Measurements from ENCODE around the gene RHOA. TPM values are rescaled to one million over a fixed set of nuclear protein-coding genes. Genes with fewer than 3 reads are reported as not detected.
"Not testable (repeated sequence)": the region's sequence is repeated elsewhere in the genome, so short reads cannot be mapped to it uniquely, and the experiment has no call there.

The RHOA gene
- total and polyA plus RNA-seq, 5 donors from 2014 or later = 319 to 818 (median 608) TPM

DNA sequence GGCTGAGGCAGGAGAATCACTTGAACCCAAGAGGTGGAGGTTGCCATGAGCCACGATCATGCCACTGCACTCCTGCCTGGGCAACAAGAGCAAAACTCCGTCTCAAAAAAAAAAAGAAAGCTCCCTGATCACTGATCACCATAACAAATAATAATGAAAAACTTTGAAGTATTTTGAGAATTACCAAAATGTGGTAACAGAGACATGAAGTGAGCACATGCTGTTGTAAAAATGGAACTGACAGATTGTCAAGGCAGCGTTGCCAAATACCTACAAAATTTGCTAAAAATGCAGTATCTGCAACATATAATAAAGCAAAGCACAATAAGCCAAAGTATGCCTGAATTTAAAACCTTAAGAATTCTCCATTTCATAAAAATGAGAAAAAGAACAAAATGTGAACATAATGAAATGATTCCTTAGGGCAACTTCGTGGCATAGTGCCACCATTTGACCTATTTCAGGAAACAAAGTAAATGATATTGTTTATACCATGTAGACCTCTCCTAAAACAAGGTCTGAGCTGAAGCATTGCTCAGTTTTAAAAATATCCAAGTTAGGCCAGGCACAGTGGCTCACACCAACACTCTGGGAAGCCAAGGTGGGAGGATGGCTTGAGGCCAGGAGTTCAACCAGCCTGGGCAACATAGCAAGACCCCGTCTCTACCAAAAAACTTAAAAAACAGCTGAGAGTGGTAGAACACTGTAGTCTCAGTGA, 77.7 kb downstream of the RHOA start:
- H3K9me3 ChIP-seq (ENCODE audit: control insufficient read depth in 2 of 2, low read length in 2 of 2) = no peaks in the 10 kb centered on the region
- no peak for ATAC-seq (ENCODE audit: low read depth in 2 of 2)
- peaks cover 12 to 51% (median 36%) of the 10 kb centered on the region in 4 donors for H3K4me1 Mint-ChIP-seq
- H3K27me3 Mint-ChIP-seq = no peaks in the 10 kb centered on the region
- DNase-seq = no peak
- peaks cover 23% of the 10 kb centered on the region for H3K4me1 ChIP-seq (ENCODE audit: control insufficient read depth, insufficient read depth, low read length, poor library complexity, severe bottlenecking)
- peak overlapping the region in 1 of 4 donors; percentile 29 for H3K4me3 Mint-ChIP-seq
- H3K36me3 Mint-ChIP-seq = peaks cover 32% of the 10 kb centered on the region
- no peak overlapping the region for H3K27ac ChIP-seq (ENCODE audit: insufficient read depth, low read length, poor library complexity, severe bottlenecking)
- no peaks in the 10 kb centered on the region for H3K27me3 ChIP-seq (ENCODE audit: control insufficient read depth, insufficient read depth, low read length)
- H3K27ac Mint-ChIP-seq = peak overlapping the region; percentile 26 to 59 (median 58)
- H3K36me3 ChIP-seq (ENCODE audit: control insufficient read depth, insufficient read depth, low read length) = peaks cover 57% of the 10 kb centered on the region
- H3K4me3 ChIP-seq (ENCODE audit: low read depth, low read length) = no peak overlapping the region
- H3K9me3 Mint-ChIP-seq = no peaks in the 10 kb centered on the region

DNA sequence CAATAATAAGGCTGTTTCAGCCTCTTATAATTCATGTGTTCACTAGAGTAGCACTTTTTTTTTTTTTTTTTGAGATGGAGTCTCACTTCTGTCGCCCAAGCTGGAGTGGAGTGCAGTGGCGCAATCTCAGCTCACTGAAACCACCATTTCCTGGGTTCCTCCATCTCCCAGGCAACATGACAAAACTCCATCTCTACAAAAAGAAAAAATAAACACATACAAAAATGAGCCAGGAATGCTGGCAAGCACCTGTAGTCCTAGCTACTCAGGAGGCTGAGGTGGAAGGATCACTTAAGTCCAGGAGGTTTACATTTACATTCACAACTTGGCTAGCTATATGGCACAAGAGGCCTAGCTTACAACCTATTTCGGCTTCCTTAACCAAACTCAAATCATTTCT, 78.7 kb downstream of the RHOA start:
- Histone ChIP-seq H3K27me3 (ENCODE audit: control insufficient read depth, insufficient read depth, low read length) (no peaks in the 10 kb centered on the region), H3K4me3 (ENCODE audit: low read depth, low read length) (peak overlapping the region; percentile 32), H3K27ac (ENCODE audit: insufficient read depth, low read length, poor library complexity, severe bottlenecking) (no peak overlapping the region), H3K36me3 (ENCODE audit: control insufficient read depth, insufficient read depth, low read length) (peaks cover 63% of the 10 kb centered on the region), H3K4me1 (ENCODE audit: control insufficient read depth, insufficient read depth, low read length, poor library complexity, severe bottlenecking) (peaks cover 13% of the 10 kb centered on the region), H3K9me3 (ENCODE audit: control insufficient read depth in 2 of 2, low read length in 2 of 2) (no peaks in the 10 kb centered on the region)
- no peak for ATAC-seq (ENCODE audit: low read depth in 2 of 2)
- H3K9me3 Mint-ChIP-seq = no peaks in the 10 kb centered on the region
- H3K27ac Mint-ChIP-seq = peak overlapping the region in 2 of 3 donors; percentile 58 to 71
- no peaks in the 10 kb centered on the region for H3K27me3 Mint-ChIP-seq
- peak in 1 of 3 donors; percentile 24 for DNase-seq
- peaks cover 8 to 41% (median 27%) of the 10 kb centered on the region in 4 donors for H3K4me1 Mint-ChIP-seq
- peak overlapping the region in 1 of 4 donors; percentile 60 for H3K4me3 Mint-ChIP-seq
- H3K36me3 Mint-ChIP-seq = peaks cover 34% of the 10 kb centered on the region

DNA sequence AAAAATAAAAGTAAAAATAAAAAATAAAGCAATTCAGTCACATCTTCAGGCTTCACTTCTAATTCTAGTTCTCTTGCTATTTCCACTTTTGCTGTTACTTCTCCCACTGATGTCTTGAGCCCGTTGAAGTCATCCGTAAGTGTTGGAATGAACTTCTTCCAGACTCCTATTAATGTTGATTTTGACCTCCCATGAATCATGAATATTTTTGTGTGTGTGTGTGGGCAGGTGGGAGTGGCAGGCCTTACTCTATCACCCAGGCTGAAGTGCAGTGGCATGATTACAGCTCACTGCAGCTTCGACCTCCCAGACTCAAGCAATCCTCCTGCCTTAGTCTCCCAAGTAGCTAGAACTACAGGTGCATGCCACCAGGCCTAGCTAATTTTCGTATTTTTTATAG, 82.6 kb downstream of the RHOA start:
- ATAC-seq (ENCODE audit: low read depth in 2 of 2) (no peak), DNase-seq (no peak)
- Histone ChIP-seq H3K9me3 (ENCODE audit: control insufficient read depth in 2 of 2, low read length in 2 of 2) (no peaks in the 10 kb centered on the region), H3K4me1 (ENCODE audit: control insufficient read depth, insufficient read depth, low read length, poor library complexity, severe bottlenecking) (peaks cover 4% of the 10 kb centered on the region), H3K4me3 (ENCODE audit: low read depth, low read length) (no peak overlapping the region), H3K36me3 (ENCODE audit: control insufficient read depth, insufficient read depth, low read length) (peaks cover 75% of the 10 kb centered on the region), H3K27ac (ENCODE audit: insufficient read depth, low read length, poor library complexity, severe bottlenecking) (no peak overlapping the region), H3K27me3 (ENCODE audit: control insufficient read depth, insufficient read depth, low read length) (no peaks in the 10 kb centered on the region)
- no peak overlapping the region for H3K4me3 Mint-ChIP-seq
- H3K27ac Mint-ChIP-seq = no peak overlapping the region
- H3K9me3 Mint-ChIP-seq = no peaks in the 10 kb centered on the region
- H3K27me3 Mint-ChIP-seq = no peaks in the 10 kb centered on the region
- H3K4me1 Mint-ChIP-seq = peaks cover 0 to 29% (median 16%) of the 10 kb centered on the region in 4 donors
- H3K36me3 Mint-ChIP-seq = peaks cover 39% of the 10 kb centered on the region

DNA sequence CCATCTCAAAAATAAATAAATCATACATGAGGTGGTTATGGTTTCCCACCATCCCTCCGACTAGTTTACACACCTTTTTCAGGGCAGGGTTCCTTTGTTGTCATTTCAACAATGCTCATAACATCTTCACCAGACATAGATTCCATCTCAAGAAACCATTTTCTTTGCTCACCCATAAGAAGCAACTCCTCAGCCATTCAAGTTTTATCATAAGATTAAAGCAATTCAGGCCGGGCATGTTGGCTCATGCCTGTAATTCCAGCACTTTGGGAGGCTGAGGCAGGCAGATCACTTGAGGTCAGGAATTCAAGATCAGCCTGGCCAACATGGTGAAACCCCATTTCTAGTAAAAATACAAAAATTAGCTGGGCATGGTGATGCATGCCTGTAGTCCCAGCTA, 83.4 kb downstream of the RHOA start:
- H3K9me3 Mint-ChIP-seq; H3K4me3 Mint-ChIP-seq; H3K27me3 ChIP-seq (ENCODE audit: control insufficient read depth, insufficient read depth, low read length); H3K4me1 ChIP-seq (ENCODE audit: control insufficient read depth, insufficient read depth, low read length, poor library complexity, severe bottlenecking); H3K9me3 ChIP-seq (ENCODE audit: control insufficient read depth in 2 of 2, low read length in 2 of 2); ATAC-seq (ENCODE audit: low read depth in 2 of 2); H3K4me3 ChIP-seq (ENCODE audit: low read depth, low read length); H3K27ac ChIP-seq (ENCODE audit: insufficient read depth, low read length, poor library complexity, severe bottlenecking); H3K27me3 Mint-ChIP-seq; DNase-seq; H3K27ac Mint-ChIP-seq: not testable (repeated sequence)
- Mint-ChIP-seq H3K4me1 (peaks cover 0 to 25% (median 13%) of the 10 kb centered on the region in 4 donors), H3K36me3 (peaks cover 39% of the 10 kb centered on the region)
- H3K36me3 ChIP-seq (ENCODE audit: control insufficient read depth, insufficient read depth, low read length) = peaks cover 76% of the 10 kb centered on the region

DNA sequence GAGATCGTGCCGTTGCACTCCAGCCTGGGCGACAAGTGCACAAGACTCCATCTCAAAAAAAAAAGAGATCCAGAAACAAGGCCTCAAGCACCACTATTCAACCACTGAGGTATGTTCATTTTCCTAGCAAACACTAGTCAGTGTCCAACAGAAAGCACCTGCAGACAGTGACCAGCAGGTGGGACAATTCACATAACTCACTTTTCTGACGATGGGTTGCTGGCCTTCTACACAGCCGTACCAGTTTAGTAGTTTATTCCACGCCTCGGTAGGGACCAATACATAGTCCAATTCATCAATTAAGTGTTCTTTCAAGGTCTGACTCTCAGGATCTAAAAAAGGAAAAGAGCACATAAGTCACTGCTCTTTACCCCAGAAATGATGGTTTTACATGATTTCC, 84.3 kb downstream of the RHOA start:
- Mint-ChIP-seq H3K36me3 (peaks cover 37% of the 10 kb centered on the region), H3K4me3 (no peak overlapping the region), H3K9me3 (no peaks in the 10 kb centered on the region), H3K27me3 (no peaks in the 10 kb centered on the region), H3K4me1 (peaks cover 0 to 20% (median 9%) of the 10 kb centered on the region in 4 donors), H3K27ac (peak overlapping the region in 1 of 3 donors; percentile 82)
- no peaks in the 10 kb centered on the region for H3K4me1 ChIP-seq (ENCODE audit: control insufficient read depth, insufficient read depth, low read length, poor library complexity, severe bottlenecking)
- peaks cover 76% of the 10 kb centered on the region for H3K36me3 ChIP-seq (ENCODE audit: control insufficient read depth, insufficient read depth, low read length)
- ATAC-seq (ENCODE audit: low read depth in 2 of 2) (no peak), DNase-seq (no peak)
- no peaks in the 10 kb centered on the region for H3K27me3 ChIP-seq (ENCODE audit: control insufficient read depth, insufficient read depth, low read length)
- no peak overlapping the region for H3K4me3 ChIP-seq (ENCODE audit: low read depth, low read length)
- no peak overlapping the region for H3K27ac ChIP-seq (ENCODE audit: insufficient read depth, low read length, poor library complexity, severe bottlenecking)
- no peaks in the 10 kb centered on the region for H3K9me3 ChIP-seq (ENCODE audit: control insufficient read depth in 2 of 2, low read length in 2 of 2)

DNA sequence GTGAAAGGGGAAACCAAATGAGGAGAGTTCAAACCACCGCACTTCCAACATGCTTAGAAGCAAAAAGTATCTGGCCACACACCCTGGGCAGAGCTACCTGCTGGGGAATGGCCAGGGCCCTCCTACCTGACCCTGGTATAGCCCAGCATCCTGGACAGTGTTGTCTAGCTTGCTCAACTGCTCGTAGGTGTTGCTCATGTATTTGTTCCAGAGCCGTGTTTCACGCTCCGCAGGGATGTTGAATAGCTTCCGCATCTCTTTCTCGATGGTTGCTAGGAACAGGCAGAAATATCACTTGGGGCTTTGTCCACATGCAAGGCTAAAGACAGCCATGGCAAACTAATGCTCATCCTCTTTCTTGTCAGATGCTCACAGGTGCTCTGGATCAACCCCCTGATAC, 87.0 kb downstream of the RHOA start:
- no peak for ATAC-seq (ENCODE audit: low read depth in 2 of 2)
- peaks cover 53% of the 10 kb centered on the region for H3K36me3 Mint-ChIP-seq
- no peak overlapping the region for H3K4me3 Mint-ChIP-seq
- H3K4me1 ChIP-seq (ENCODE audit: control insufficient read depth, insufficient read depth, low read length, poor library complexity, severe bottlenecking) = no peaks in the 10 kb centered on the region
- H3K27ac Mint-ChIP-seq = no peak overlapping the region
- no peak overlapping the region for H3K4me3 ChIP-seq (ENCODE audit: low read depth, low read length)
- no peaks in the 10 kb centered on the region for H3K9me3 Mint-ChIP-seq
- no peaks in the 10 kb centered on the region for H3K27me3 ChIP-seq (ENCODE audit: control insufficient read depth, insufficient read depth, low read length)
- H3K27ac ChIP-seq (ENCODE audit: insufficient read depth, low read length, poor library complexity, severe bottlenecking) = no peak overlapping the region
- peaks cover 84% of the 10 kb centered on the region for H3K36me3 ChIP-seq (ENCODE audit: control insufficient read depth, insufficient read depth, low read length)
- H3K4me1 Mint-ChIP-seq = peaks cover 0 to 26% (median 6%) of the 10 kb centered on the region in 4 donors
- no peaks in the 10 kb centered on the region for H3K9me3 ChIP-seq (ENCODE audit: control insufficient read depth in 2 of 2, low read length in 2 of 2)
- H3K27me3 Mint-ChIP-seq = no peaks in the 10 kb centered on the region
- no peak for DNase-seq

DNA sequence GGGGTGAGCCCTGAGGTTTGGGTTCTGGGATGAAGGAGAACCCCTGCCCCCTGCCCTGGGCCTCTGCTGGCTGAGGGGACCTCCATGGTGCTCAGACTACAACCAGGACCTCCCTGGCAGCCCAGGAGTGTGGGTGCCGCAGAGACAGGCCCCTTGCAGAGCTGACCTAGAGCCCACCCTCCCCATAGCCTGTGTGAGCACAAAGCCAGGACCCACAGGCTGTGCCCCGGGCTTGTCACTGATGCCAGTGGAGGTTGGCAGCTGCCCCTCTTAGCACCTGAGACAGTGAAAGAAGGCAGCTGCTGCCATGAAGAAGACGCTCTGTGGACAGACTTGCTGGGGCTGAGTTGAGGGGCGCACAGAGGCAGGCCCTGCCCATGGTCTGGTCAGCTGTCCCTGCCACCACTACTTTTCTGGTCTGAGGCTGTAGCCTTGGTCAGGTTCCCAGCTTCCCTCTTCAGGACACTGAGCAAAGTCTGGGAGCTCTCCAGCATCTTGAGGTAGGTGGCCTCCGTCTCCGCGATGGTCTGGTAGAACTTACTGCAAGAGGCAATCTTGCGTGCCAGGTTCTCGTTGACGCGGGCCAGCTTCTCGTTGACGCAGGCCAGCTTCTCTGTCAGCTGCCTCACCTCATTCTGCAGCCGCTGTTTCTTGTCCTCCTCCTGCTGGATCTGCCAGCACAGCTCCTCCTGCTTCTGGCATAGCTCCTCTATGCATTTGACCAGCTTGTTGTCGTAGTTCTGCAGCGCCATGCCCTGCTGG, 94.9 kb downstream of the RHOA start:
- Histone ChIP-seq H3K4me1 (ENCODE audit: control insufficient read depth, insufficient read depth, low read length, poor library complexity, severe bottlenecking) (no peaks in the 10 kb centered on the region), H3K4me3 (ENCODE audit: low read depth, low read length) (no peak overlapping the region), H3K9me3 (ENCODE audit: control insufficient read depth in 2 of 2, low read length in 2 of 2) (no peaks in the 10 kb centered on the region), H3K27me3 (ENCODE audit: control insufficient read depth, insufficient read depth, low read length) (no peaks in the 10 kb centered on the region), H3K36me3 (ENCODE audit: control insufficient read depth, insufficient read depth, low read length) (peaks cover 58% of the 10 kb centered on the region), H3K27ac (ENCODE audit: insufficient read depth, low read length, poor library complexity, severe bottlenecking) (no peak overlapping the region)
- Mint-ChIP-seq H3K36me3 (peaks cover 19% of the 10 kb centered on the region), H3K9me3 (no peaks in the 10 kb centered on the region), H3K4me1 (peaks cover 0 to 10% (median 2%) of the 10 kb centered on the region in 4 donors), H3K4me3 (no peak overlapping the region), H3K27ac (peak overlapping the region in 1 of 3 donors; percentile 20), H3K27me3 (no peaks in the 10 kb centered on the region)
- ATAC-seq (ENCODE audit: low read depth in 2 of 2) = no peak
- DNase-seq = no peak

All from CD4-positive, CD25-positive, alpha-beta regulatory T cell (primary cell).